SK-N-SH (cell line): ENCODE measurements around the gene MICAL2. TPM values are rescaled to one million over a fixed set of nuclear protein-coding genes. Genes with fewer than 3 reads are reported as not detected.

Source experiments
- CTCF ChIA-PET: fragments of 300-600, 350-600 bp; formaldehyde crosslinking; extraction: SDS; loops from one replicate; lab custom pipeline; 2021; lab: Yijun Ruan, JAX
- POLR2A ChIA-PET: fragments of 350-600 bp; sonication (Branson Sonifier 250); formaldehyde crosslinking; extraction: SDS; loops from one replicate; lab custom pipeline; 2020; ENCODE audit warnings: antibody characterized with exemption, inconsistent platforms; lab: Yijun Ruan, JAX
- DNase-seq: peaks from one replicate; pipeline ENCODE4 v3.0.0; 2012
- H2AFZ ChIP-seq: fragments of 200-600 bp; sonication (generic); 2 replicates; pipeline ENCODE4 v1.8.1; 2016; ENCODE audit warnings: antibody characterized with exemption, mild to moderate bottlenecking, low read depth
- H3F3A ChIP-seq: fragments of 200-600 bp; sonication (generic); replicated peaks from 2 replicates; pipeline ENCODE3; 2016; ENCODE audit warnings: antibody characterized with exemption, mild to moderate bottlenecking; ENCODE audit not compliant: insufficient read depth
- H3K27ac ChIP-seq, 2 experiments: fragments of 200-500 bp in 1 of 2; fragments of 200-600 bp in 1 of 2; sonication (Bioruptor generic) in 1 of 2; sonication (generic), shearing (Covaris generic) in 1 of 2; 2 replicates each; pipeline versions ENCODE4 v1.5.1 to v1.6.1; 2014 to 2016; ENCODE audit warnings: low read depth in 2 of 2, inconsistent platforms in 1 of 2, low read length in 1 of 2, mild to moderate bottlenecking in 1 of 2, mixed read lengths in 1 of 2
- H3K27me3 ChIP-seq: fragments of 200-600 bp; sonication (generic), shearing (Covaris generic); 2 replicates; pipeline ENCODE4 v1.6.1; 2016; ENCODE audit warnings: mixed run types; ENCODE audit not compliant: insufficient read depth
- H3K36me3 ChIP-seq, 2 experiments: fragments of 200-500 bp in 1 of 2; fragments of 200-600 bp in 1 of 2; sonication (Bioruptor generic) in 1 of 2; sonication (generic) in 1 of 2; replicated peaks in 1 of 2; 2 replicates each; pipeline versions ENCODE3 to v1.5.1; 2014 to 2016; ENCODE audit warnings: low read length in 1 of 2, mild to moderate bottlenecking in 1 of 2; ENCODE audit not compliant: insufficient read depth in 2 of 2, control insufficient read depth in 1 of 2
- H3K4me1 ChIP-seq, 2 experiments: fragments of 200-500 bp in 1 of 2; fragments of 200-600 bp in 1 of 2; sonication (Bioruptor generic) in 1 of 2; sonication (generic), shearing (Covaris generic) in 1 of 2; 2 replicates each; pipeline versions ENCODE4 v1.5.1 to v1.6.1; 2014 to 2016; ENCODE audit warnings: low read depth in 1 of 2, low read length in 1 of 2, mixed run types in 1 of 2; ENCODE audit not compliant: insufficient read depth in 2 of 2, control insufficient read depth in 1 of 2
- H3K4me2 ChIP-seq: fragments of 200-600 bp; sonication (generic), shearing (Covaris generic); 2 replicates; pipeline ENCODE4 v1.6.1; 2017; ENCODE audit warnings: mixed run types
- H3K4me3 ChIP-seq, 2 experiments: fragments of 200-500 bp in 1 of 2; fragments of 200-600 bp in 1 of 2; sonication (Bioruptor generic) in 1 of 2; sonication (generic), shearing (Covaris generic) in 1 of 2; 2 replicates each; pipeline versions ENCODE4 v1.5.1 to v1.8.1; 2014 to 2016; ENCODE audit warnings: low read depth in 2 of 2, inconsistent platforms in 1 of 2, low read length in 1 of 2, mild to moderate bottlenecking in 1 of 2, mixed read lengths in 1 of 2, moderate library complexity in 1 of 2
- H3K79me2 ChIP-seq: fragments of 200-600 bp; sonication (generic); 2 replicates; pipeline ENCODE4 v1.8.1; 2017; ENCODE audit warnings: mild to moderate bottlenecking; ENCODE audit not compliant: insufficient read depth
- H3K9ac ChIP-seq: fragments of 200-600 bp; sonication (generic); 2 replicates; pipeline ENCODE4 v1.6.1; 2017; ENCODE audit warnings: mixed run types
- H3K9me2 ChIP-seq: fragments of 200-600 bp; sonication (generic); 2 replicates; pipeline ENCODE4 v1.6.1; 2017; ENCODE audit warnings: mixed run types
- H3K9me3 ChIP-seq: fragments of 200-600 bp; sonication (generic); 2 replicates; pipeline ENCODE4 v1.6.1; 2017; ENCODE audit warnings: mixed run types, mild to moderate bottlenecking, moderate library complexity
- H4K20me1 ChIP-seq: fragments of 200-600 bp; sonication (generic); 2 replicates; pipeline ENCODE4 v1.6.1; 2017; ENCODE audit warnings: mild to moderate bottlenecking, mixed run types; ENCODE audit not compliant: insufficient read depth
- CHD2 ChIP-seq: fragments of 150-350 bp; IDR thresholded peaks from 2 replicates; pipeline ENCODE4 v1.6.1; 2018; ENCODE audit warnings: low read length; ENCODE audit not compliant: partially characterized antibody
- ELF1 ChIP-seq: IDR thresholded peaks from 2 replicates; pipeline ENCODE4 v1.4.0; 2012
- MXI1 ChIP-seq: IDR thresholded peaks from 2 replicates; pipeline ENCODE4 v1.6.1; 2012; ENCODE audit warnings: mild to moderate bottlenecking, low read depth, low read length, improper control_type of control experiment
- NFIC ChIP-seq: IDR thresholded peaks from 2 replicates; pipeline ENCODE4 v1.4.0; 2012; ENCODE audit warnings: borderline replicate concordance
- RCOR1 ChIP-seq: fragments of 150-350 bp; IDR thresholded peaks from 2 replicates; pipeline ENCODE4 v1.6.1; 2017; ENCODE audit warnings: antibody characterized with exemption, low read length
- SMC3 ChIP-seq: IDR thresholded peaks from 2 replicates; pipeline ENCODE4 v1.6.1; 2012; ENCODE audit warnings: low read depth, low read length, improper control_type of control experiment
- USF2 ChIP-seq: fragments of 150-350 bp; IDR thresholded peaks from 2 replicates; pipeline ENCODE4 v1.6.1; 2017; ENCODE audit warnings: antibody characterized with exemption, low read length, low read depth, borderline replicate concordance
- YY1 ChIP-seq: IDR thresholded peaks from 2 replicates; pipeline ENCODE4 v1.4.0; 2012; ENCODE audit warnings: low read depth, mild to moderate bottlenecking
- WGBS: methylation state at CpG from one replicate; pipeline ENCODE4 v1.1.6; 2017; ENCODE audit warnings: low lambda C conversion rate; 5-methylcytosine and 5-hydroxymethylcytosine counted together
- polyA plus RNA-seq, 3 experiments: library from polyadenylated mRNA; depleted of rRNA; stranded (reverse); fragments of >200 nt; gene quantifications; 2 replicates each; pipeline ENCODE4 v1.2.3, GENCODE V29; 2012
- TF ChIP-seq, protein P1 (sequence below): IDR thresholded peaks from 2 replicates; pipeline ENCODE4 v1.6.1; 2012; ENCODE audit warnings: mild to moderate bottlenecking, low read depth, low read length, moderate library complexity

The MICAL2 gene
- polyA plus RNA-seq, 1 of the 3 experiments (the other 2 are of a cell fraction) = 54.6 TPM

DNA sequence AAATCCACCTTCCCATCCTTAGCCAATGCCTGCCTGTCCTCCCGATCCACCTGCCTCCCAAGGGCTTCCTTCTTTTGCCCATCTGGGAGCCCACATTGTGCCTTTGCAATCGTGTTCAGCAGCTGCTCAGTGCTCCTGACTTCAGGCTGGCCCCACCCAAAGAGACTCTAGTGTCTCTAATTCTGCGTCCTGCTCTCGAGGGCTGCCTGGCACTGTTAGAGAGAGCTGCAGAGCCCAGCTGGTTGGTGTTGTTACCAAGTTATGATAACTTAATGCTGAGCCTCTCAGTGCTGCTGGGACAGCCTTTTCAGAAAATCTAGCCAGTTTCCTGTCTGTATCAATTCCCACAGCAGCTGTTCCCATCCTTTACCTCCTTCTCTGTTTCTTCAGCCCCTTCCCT is 69.1 kb downstream of the MICAL2 start:
- Histone ChIP-seq H3K27me3 (no peaks in the 10 kb centered on the region), H3K4me1 (peaks cover 7 to 64% of the 10 kb centered on the region in 2 experiments; a peak in 3 of 4 replicates), H4K20me1 (no peaks in the 10 kb centered on the region), H3K4me3 (no peak overlapping the region), H3F3A (peaks cover 68% of the 10 kb centered on the region), H3K36me3 (peaks cover 0 to 37% of the 10 kb centered on the region in 2 experiments), H3K9ac (peak overlapping the region; percentile 45; the same call in 1 of the 2 replicates), H3K9me3 (no peaks in the 10 kb centered on the region), H3K9me2 (no peaks in the 10 kb centered on the region), H3K79me2 (peaks cover 76% of the 10 kb centered on the region), H3K4me2 (no peak overlapping the region), H3K27ac (peak overlapping the region in 1 of 2 experiments; percentile 99; a peak in 2 of 4 replicates), H2AFZ (no peak overlapping the region)
- no peak for DNase-seq
- no peak for TF ChIP-seq CHD2
- TF ChIP-seq USF2 = no peak
- TF ChIP-seq, protein P1, sequence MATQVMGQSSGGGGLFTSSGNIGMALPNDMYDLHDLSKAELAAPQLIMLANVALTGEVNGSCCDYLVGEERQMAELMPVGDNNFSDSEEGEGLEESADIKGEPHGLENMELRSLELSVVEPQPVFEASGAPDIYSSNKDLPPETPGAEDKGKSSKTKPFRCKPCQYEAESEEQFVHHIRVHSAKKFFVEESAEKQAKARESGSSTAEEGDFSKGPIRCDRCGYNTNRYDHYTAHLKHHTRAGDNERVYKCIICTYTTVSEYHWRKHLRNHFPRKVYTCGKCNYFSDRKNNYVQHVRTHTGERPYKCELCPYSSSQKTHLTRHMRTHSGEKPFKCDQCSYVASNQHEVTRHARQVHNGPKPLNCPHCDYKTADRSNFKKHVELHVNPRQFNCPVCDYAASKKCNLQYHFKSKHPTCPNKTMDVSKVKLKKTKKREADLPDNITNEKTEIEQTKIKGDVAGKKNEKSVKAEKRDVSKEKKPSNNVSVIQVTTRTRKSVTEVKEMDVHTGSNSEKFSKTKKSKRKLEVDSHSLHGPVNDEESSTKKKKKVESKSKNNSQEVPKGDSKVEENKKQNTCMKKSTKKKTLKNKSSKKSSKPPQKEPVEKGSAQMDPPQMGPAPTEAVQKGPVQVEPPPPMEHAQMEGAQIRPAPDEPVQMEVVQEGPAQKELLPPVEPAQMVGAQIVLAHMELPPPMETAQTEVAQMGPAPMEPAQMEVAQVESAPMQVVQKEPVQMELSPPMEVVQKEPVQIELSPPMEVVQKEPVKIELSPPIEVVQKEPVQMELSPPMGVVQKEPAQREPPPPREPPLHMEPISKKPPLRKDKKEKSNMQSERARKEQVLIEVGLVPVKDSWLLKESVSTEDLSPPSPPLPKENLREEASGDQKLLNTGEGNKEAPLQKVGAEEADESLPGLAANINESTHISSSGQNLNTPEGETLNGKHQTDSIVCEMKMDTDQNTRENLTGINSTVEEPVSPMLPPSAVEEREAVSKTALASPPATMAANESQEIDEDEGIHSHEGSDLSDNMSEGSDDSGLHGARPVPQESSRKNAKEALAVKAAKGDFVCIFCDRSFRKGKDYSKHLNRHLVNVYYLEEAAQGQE = no peak
- no peak for TF ChIP-seq ELF1
- TF ChIP-seq NFIC = no peak
- no peak for TF ChIP-seq SMC3
- no peak for TF ChIP-seq MXI1
- 90% methylated on average over 2 of the region's 4 CpGs for WGBS
- CTCF ChIA-PET = no interaction called here
- POLR2A ChIA-PET = no interaction called here

DNA sequence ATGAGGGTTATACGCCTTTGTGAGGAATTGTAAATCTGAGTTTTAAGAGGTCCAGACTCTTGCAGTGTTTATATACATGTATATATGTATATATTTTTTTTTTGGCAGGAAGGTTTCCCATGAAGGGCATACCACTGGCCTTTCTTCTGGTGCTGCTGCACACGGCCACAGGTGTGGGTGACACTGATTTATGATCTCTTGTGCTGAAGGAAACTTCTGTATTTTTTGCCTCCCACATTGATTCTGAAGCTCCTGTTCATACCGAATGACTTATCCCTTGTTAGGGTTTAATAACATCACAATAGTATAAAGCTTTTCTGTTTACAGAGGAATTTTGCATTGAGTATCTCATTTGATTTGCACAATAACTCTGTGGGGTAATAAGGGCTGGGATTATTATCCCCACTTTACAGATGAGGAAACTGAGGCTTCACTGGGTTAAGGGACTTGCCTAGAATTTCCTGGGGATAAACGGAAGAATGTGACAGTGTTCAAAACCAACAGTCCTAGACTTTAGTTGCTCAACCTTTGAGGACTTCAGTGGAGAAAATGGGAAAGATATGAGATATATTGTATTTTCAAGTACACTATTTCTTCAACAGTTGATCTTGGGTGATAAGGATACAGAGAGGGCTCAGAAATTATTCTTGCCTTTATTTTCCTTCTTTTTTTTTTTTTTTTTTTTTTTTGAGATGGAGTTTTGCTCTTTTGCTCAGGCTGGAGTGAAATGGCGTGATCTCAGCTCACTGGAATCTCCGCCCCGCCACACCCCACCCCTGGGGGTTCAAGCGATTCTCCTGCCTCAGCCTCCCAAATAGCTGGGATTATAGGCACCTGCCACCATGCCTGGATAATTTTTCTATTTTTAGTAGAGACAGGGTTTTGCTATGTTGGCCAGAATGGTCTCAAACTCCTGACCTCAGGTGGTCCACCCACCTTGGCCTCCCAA is 70.1 kb downstream of the MICAL2 start:
- Histone ChIP-seq H3K9me3 (no peaks in the 10 kb centered on the region), H3K4me1 (peaks cover 9 to 57% of the 10 kb centered on the region in 2 experiments; a peak in 3 of 4 replicates), H3K79me2 (peaks cover 76% of the 10 kb centered on the region), H3K27me3 (no peaks in the 10 kb centered on the region), H2AFZ (no peak overlapping the region), H3K9me2 (no peaks in the 10 kb centered on the region), H3K4me3 (no peak overlapping the region), H4K20me1 (no peaks in the 10 kb centered on the region), H3K27ac (peak overlapping the region in 1 of 2 experiments; percentile 99; a peak in 2 of 4 replicates), H3K36me3 (peaks cover 0 to 34% of the 10 kb centered on the region in 2 experiments), H3K9ac (peak overlapping the region; percentile 79; the same call in 1 of the 2 replicates), H3K4me2 (no peak overlapping the region), H3F3A (peaks cover 58% of the 10 kb centered on the region)
- DNase-seq = no peak
- TF ChIP-seq YY1 (no peak), RCOR1 (no peak)
- WGBS = 80% methylated on average over 8 of the region's 8 CpGs
- ChIA-PET POLR2A (no interaction called here), CTCF (no interaction called here)
